DMS 273 treated with DMSO at 0.1 percent for 48 hours (cell line): ENCODE data around the gene GRIK2.

Source experiments
- DNase-seq: peaks from one replicate; lab custom pipeline; 2025; lab: John Stamatoyannopoulos, UW

Gene GRIK2

DNA sequence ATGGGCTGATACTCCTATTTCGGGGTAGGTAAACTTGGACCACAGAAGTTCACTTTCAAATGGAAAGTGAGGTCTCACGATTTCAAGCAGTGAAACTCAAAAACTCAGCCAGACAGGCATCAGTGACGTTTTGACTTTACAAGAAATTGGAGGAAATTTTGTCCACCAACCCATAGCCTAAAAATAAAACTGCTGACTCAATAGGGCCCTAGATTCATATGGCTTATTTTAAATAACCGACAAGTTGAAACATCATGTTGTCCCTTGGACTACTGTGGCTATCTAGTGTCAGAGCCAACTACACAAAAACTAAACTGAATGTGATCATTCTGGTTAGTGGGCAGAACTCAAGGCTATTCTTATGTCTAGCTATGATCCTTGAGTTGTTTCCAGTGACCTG is 486.3 kb downstream of the GRIK2 start:
- no peak for DNase-seq

DNA sequence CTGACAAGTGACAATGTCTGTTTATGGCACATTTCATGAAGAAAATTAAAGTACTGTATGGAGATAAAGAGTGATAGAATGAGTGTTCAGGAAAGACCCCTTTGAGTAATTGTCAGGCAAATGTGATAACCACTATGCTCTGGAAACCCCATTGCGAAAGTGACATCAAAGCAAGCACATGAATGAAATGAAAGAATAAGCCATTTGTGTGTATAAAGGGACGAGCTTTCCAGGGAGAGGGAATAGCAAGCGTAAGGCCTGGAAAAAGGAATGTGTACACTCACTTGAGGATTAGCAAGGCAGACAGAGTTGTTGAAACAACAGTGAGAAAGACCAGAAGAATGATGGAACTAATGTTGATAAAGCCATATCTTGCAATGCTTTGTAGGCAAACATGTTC is 490.0 kb downstream of the GRIK2 start:
- no peak for DNase-seq

DNA sequence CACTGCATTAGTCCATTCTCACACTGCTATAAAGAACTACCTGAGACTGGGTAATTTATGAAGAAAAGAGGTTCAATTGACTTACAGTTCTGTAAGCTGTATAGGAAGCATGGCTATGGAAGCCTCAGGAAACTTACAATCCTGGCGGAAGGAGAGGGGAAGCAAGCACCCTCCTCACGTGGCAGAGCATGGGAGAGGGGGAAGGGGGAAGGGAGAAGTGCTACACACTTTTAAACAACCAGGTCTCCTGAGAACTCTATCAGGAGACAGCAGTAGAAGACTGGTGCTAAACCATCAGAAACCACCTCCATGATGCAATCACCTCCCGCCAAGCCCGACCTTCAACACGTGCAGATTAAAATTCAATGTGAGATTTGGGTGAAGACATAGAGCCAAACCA is 494.0 kb downstream of the GRIK2 start:
- no peak for DNase-seq

DNA sequence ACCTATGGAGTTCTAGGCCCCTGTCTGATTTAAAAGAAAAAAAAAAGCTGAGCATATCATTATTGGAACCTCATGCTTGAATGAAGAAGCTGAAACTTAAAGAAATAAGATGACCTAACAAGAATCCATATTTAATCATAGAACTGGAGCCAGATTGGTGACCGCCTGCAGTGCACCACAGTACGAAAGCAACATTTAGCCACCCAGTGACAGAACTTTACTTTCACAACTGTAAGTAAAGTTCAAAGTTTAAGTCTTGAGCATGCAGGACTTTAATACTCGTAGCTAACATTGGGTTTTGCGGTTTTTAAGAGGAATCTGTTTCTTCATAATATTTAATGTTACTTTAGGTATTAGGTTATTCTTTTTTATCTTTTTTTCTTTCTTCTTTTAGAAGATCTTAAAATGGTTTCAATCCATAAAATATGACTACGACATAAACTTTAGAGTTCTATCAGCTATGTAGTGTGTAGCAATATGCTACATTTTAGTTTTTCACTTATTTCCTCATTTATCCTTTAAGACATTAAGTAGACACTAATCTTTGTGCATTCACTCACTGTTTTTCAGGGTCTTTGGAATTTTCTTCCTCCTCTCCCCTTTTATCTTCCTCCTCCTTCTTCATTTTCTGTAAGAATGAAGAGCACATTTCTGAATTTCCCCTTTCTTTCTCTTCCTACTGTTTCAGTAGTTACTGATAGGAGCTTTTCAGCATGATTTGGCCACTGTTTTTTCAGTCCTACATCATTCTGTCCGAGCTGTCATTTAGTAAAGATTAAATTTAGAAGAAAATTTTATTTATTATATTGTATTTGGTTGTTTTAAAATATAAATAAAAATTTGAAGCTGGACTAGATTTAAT is 514.1 kb downstream of the GRIK2 start:
- DNase-seq = no peak

DNA sequence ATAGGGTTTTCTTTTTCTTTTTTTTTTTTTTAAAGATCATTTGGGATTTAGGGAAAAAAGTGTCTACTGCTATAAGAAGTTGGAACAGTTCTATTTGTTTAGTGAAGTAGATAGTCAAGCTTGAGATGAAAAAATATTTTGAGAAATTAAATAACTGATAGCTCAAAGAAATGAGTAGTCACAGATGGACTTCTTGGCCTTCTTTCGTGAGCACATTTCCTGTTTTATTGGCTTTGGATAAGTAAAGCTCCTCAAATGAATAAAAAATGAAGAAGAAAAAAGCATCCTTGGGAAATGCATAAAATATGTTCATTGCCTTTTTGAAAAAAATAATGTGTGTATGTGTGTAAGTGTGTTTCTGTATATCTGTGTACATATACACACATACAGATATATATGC is 515.9 kb downstream of the GRIK2 start:
- DNase-seq = no peak

DNA sequence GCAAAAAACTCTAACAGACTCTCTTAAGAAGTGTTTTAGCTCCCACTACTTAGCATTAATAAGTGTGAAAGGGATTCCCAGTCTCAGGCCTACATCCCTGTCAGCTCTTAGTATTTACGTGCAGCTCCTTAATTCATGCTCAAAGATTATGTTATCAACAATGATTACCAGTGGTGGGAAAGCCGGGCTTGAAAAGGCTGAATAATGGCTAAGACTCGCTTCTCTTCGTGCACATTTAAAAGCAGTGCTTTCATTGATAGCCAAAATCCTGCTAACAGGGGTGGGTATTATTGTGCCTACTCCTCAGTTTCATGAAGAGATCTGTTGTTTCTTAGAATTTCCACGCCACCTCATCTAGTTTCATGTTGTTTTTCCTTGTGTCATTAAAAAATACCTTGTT is 518.8 kb downstream of the GRIK2 start:
- no peak for DNase-seq

DNA sequence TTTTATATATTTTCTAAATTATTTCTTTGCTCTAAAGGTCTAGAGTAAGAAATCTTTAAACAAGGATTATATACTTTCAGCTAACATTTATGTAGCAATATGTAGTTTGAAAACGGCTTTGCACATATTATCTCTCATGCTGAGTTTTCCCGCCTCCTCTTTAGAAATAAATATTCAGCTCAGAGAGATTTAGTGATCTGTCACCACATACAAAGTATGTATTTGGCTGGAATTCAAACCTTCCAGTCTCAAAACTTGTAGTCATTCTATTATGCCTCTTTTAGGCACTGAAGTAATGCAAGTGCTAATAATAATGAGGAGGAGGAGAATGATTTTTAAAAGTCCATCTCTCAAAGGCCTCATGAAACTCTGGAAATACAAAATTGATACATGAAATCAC is 525.0 kb downstream of the GRIK2 start:
- no peak for DNase-seq

DNA sequence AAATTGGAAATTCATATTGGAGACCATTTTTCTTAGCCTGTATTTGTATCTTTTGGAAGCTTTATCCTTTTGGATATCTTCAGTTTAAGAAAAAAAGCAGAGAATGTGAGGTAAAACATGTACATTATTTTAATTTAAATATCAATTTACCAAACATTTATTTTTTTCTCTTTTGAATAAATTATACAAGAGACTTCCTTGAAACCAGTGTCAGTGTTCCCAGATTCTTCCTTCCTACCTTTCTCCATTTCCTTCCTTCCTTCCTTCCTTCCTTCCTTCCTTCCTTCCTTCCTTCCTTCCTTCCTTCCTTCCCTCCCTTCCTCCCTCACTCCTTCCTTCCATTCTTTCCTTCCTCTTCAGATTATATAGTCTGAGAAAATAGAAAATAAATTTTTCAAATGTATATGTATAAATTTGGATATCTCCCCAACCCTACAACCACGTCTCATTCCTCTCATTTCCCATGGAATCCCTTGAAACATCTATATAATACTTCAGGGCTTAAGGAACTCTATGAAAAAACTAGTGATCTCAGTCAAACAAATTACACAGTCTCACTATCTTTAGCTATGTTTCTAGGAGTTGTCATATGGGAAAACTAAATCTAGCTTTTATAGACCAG is 528.4 kb downstream of the GRIK2 start:
- DNase-seq = no peak

DNA sequence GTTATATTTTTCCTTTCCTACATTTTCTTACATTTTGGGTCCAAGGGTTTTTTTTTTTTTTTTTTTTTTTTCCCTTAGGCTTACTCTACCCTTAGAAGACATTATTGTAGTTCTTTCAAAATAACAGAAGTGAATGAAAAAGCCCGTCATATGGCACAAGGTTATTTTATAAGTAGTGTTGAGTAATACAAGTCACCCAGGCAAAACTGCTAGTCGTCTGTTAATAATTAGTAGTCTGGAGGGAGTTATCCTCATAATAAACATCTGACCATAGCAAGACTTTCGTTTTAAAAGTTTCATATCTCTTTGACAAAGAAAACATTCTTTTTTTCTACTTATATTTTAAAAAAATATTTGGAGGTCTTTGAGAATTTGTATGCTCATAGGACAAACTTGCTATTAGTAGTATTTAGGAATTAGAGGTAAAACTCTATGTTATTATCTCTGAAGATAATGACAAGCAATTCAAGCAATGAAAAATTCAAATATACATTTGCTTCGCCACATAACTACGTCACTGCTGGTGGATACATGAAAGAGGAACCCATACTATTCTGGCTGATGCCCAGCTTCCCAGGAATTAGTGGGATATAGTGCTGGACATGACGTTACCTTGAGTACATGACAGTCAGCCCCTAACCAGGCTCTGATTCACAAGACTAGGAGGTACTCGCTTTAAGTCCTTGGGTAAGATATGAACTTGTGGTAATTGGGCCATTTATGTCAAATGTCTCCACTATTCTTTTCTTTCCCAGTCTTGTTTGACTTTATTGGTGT is 532.8 kb downstream of the GRIK2 start:
- no peak for DNase-seq

DNA sequence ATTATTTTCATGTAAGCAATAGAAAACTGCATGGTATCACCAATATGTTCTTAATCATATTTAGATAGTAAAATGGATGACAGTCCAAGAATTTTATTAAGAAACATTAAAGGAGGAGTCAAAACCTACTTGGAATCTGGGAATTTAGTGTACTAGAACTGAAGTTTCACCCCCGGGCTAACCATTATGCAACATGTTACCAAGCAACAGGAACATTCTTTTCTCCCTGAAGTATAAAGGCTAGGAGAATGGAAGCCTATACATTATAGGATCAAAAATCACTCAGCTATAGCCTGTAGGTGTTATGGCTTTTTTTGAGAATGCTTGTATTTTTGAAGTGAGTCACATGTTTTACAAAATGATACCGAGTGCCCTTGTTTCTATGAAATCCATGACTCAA is 538.3 kb downstream of the GRIK2 start:
- no peak for DNase-seq

DNA sequence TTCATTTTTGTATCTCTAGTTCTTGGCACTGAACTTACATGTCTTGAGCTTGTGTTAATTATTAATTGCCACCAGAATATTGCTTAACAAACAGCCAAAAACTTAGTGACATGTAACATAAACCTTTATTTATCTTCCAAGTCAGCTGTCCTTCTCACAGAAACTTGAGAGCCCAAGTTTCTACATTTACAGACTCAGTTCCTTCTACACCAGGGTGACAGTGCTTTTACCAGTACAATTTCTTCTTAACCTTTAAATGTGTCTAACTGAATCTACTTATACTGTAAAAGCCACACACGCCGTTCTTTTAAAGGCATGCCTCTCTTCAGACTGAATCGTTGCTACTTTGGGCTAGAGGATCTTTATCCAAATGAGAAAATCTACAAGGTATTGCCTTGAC is 539.2 kb downstream of the GRIK2 start:
- no peak for DNase-seq

DNA sequence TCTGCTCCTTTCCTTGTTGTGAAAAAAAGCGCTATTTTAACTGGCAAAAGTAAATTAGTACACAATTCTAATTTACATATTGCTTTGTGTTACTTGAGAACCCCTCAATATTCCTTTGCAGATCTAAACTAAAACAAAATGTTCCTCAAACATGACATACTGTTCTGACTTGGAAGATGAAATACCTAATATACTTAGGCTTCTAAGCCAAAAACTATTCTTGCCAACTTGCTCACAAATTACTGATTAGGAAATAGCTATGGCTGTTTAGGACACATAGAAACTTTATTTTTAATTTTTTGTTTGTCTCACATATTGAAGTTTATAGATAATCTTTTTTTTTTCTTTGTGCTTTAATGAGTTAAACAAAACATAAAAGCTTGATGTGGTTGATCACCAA is 542.2 kb downstream of the GRIK2 start:
- no peak for DNase-seq

DNA sequence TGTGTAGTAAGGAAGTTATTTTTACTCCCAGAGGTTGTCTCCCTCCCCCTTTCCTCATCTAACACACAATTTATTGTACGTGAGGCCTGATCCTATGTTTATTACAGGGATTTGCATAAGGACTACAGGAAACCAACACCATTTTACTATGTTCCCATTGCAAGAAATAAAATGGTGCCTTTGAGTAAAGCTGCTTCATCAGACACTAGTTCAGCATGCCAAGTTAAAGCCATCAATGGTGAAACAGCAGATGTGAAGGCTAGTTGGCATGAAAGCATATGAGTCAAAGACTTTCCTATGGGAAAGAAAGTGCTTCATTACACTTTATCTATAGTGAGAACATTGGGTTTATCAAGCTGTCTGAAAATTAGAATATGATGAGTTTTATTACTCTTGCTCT is 543.0 kb downstream of the GRIK2 start:
- no peak for DNase-seq

DNA sequence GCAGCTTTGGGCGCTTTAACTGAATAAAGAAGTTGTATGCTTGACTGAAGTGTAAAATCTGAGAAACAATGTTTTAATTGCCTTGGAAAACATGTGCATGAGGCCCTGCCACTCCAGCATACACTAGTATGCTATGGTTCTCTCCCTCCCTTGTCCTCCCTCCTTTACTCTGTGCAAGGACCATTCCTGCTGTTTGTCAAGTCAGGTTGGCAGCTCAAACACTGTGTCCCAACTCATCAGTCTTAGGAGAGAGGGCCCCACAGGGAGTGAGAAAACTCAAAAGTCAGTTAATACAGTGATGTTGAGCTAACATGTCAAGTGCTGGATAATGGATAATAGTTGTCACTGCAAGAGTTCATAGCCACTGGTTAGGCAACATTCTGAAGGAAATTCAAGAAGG is 543.6 kb downstream of the GRIK2 start:
- no peak for DNase-seq

DNA sequence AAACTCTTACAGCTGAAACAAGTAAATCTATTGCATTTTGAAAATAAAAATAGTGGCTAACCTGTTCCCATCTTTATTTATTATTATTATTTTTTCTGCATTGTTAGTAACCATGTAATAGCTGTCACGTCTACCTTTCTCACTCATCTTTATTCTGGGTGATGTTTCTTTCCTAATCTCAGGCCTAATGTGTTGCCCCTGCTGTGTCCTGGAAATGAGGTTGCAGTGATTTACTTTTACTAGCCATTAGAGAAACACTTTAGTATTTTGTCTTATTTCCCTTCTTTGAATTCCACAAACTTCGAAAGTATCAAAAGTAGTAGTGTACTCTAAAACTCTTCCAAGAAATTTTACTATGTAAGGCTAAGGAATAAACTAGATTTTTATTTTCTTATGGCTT is 546.9 kb downstream of the GRIK2 start:
- no peak for DNase-seq

DNA sequence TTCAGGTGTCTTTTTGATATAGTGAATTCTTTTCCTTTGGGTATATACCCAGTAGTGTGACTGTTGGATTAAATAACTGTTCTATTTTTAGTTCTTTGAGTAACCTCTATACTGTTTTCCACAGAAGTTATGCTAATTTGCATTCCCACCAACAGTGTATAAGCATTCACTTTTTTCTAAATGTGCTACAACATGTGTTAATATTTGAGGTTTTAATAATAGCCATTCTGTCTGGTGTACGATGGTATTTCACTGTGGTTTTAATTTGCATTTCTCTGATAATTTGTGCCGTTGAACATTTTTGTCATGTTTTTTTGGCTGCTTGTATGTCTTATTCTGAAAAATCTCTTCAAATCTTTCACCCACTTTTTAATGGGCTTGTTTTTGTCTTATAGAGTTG is 563.5 kb downstream of the GRIK2 start:
- DNase-seq = no peak

DNA sequence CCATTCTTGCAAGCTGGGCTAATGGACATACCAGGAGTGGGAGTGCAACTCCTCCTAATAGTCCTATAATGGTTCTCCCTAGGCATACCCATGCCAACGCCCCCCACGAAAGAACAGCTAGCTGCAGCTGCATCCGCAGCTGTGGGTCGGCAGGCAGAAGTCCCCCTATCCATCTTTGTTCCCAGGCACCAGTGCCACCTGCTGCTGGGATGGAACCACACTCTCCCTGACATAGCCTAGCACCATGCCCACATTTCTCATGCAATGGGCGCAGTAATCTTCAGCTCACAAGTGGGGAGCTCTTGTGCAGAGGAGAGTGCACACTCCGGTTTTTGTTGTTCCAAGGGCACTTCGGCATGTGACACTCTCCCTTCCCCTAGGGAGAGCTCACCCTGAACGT is 567.8 kb downstream of the GRIK2 start:
- no peak for DNase-seq

DNA sequence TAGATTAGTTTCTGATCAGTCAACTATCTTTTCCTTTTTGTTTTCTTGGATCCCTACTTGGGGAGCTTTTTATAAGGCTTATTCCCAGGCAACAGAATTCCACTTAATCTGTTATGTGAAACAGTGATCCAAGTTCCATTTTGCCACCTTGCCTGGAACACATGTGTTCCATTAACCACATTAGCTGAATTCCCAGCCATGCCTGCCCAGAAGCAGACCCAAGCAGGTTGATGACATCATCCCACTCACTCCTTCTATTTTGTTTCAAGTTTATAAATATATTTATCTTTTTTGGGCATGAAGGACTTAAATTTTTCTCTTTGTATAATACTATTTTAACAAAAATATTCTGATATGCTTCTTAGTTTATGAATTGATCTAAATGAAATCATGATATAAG is 587.4 kb downstream of the GRIK2 start:
- DNase-seq = no peak

DNA sequence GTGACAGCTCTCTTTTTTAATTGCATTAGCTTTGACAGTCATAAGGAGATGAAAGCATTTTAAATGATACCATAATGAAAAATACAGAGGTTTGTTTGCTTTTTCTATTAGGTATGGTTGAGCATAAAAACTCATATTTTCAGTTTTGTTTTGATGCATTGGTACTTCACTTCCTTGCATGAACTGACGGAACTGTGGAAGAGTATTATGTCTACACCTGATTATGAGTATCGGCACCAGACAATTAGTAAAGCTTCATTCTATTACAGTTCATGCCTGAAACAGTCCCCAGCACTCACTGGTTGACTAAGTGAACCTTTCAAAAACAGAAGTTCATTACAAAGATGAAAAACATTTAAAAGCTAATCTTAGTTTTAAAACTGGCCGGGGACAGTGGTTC is 593.0 kb downstream of the GRIK2 start:
- DNase-seq = no peak

DNA sequence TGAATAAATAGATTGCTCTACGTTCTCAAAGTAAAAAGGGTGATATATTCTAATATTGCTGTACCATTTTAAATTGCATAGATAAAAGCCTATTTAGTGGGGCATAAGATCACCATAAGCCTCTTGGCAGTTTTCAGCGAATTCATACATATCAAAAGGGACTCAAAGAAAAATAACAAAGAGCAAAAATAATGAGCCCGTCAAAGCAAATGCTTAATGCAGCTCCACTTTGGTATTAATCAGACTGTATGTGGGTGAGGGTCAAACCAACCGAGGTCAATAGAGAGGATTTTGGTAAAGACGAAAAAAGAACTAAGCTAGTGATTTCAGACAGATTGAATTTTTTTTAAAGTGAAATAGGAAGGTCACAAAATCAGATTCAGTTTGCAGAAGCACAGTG is 598.8 kb downstream of the GRIK2 start:
- DNase-seq = no peak

DNA sequence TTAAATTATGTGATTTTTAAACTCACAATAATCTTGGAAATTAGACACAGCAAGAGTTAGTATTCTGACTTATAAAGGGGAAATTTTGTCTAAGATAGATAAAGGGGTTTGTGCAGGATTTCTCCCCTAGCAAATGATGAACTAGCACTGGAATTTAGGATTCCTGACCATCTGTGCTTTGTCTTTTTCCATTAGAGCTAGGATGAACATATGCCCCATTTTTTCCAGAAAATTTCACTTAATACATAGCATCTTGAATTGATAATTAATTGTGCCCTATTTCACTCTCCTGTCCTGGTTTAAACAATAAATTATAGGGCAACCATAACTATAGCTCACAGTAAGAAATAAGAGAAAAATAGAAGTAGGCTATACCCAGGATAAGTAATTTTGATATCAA is 601.0 kb downstream of the GRIK2 start:
- DNase-seq = no peak

DNA sequence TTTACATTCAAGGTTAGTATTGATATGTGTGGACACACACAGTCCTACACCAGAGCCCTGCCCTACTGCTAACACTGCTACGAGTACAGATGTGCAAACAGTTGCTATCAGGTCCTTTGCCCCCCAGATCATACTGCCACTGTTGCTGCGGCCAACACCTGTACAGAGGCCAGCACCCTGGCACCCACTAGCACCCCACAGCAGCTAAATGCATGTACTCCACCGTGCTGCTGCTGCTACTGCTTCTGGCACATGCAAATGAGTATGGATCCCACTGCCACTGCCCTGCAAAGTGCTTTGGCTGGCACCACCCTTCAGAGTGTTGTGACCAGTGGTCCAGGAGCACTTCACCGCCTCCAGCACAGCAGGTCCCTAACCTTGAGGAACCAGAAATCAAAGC is 621.9 kb downstream of the GRIK2 start:
- DNase-seq = no peak

DNA sequence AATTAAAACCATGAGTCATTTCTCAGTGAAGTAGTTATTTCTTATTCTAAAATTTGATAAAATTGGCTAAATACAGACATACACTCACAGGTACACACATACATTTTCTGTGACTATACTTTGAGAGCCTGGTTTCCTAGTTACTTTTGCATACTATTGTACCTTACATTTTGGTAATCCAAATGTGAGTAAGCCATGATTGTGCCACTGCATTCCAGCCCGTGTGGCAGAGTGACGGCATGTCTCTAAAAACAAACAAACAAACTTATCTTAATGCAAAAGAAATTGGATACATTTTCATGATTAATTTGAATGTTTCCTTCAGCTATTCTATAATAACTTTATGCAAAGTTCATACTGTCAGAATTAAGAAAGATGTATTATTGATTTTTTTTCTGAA is 628.8 kb downstream of the GRIK2 start:
- no peak for DNase-seq
